Tibial nerve (tissue), 4 donors: Measurements from ENCODE around the gene CDH4.

Experiments used
- CTCF ChIP-seq, 5 experiments: fragments of 200-600 bp in 3 of 5; fragments of 450-650 bp in 2 of 5; sonication (generic) in 3 of 5; IDR thresholded peaks; one replicate each; pipeline ENCODE4 v1.5.1; 2016 to 2019; ENCODE audit warnings: antibody characterized with exemption in 5 of 5, mild to moderate bottlenecking in 3 of 5, moderate library complexity in 2 of 5
- EP300 ChIP-seq, 2 donors: sonication (generic); formaldehyde crosslinking; IDR thresholded peaks; one replicate each; pipeline ENCODE4 v1.6.1; 2017; ENCODE audit warnings: antibody characterized with exemption in 2 of 2, mild to moderate bottlenecking in 1 of 2
- POLR2A ChIP-seq, 2 donors: fragments of 450-650 bp; IDR thresholded peaks; one replicate each; pipeline ENCODE4 v1.6.1; 2017; ENCODE audit warnings: antibody characterized with exemption in 2 of 2, mild to moderate bottlenecking in 2 of 2, moderate library complexity in 2 of 2

- TF ChIP-seq CTCF (IDR thresholded peaks at IDR 0.05): no peak
- no peak for TF ChIP-seq POLR2A (IDR thresholded peaks at IDR 0.05)
- TF ChIP-seq EP300 (IDR thresholded peaks at IDR 0.05): no peak
Measured at GRCh38 chr20:61923371-61924166, 671.5 kb downstream of the CDH4 start.
